Measurements from ENCODE around the gene IKZF2.

DNA sequence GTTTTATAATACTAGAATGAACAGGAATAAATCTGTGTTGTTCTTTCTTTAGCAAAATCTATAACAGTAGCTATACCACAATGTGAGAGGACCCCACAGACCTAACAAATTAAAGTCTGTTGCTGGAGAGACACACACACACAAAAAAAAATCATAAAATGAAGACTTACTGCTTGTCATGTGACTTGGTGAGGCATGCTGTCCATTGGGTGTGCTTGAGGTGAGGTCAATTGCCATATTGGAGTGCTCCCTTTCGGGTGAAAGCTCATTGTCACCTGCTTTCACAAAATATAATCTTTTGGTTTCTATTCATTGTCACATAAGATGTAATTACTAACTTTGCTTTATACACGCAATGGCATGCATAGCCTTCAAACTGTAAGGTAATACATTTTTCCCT, 3.9 kb downstream of the IKZF2 start:
- TF ChIP-seq, protein P1, sequence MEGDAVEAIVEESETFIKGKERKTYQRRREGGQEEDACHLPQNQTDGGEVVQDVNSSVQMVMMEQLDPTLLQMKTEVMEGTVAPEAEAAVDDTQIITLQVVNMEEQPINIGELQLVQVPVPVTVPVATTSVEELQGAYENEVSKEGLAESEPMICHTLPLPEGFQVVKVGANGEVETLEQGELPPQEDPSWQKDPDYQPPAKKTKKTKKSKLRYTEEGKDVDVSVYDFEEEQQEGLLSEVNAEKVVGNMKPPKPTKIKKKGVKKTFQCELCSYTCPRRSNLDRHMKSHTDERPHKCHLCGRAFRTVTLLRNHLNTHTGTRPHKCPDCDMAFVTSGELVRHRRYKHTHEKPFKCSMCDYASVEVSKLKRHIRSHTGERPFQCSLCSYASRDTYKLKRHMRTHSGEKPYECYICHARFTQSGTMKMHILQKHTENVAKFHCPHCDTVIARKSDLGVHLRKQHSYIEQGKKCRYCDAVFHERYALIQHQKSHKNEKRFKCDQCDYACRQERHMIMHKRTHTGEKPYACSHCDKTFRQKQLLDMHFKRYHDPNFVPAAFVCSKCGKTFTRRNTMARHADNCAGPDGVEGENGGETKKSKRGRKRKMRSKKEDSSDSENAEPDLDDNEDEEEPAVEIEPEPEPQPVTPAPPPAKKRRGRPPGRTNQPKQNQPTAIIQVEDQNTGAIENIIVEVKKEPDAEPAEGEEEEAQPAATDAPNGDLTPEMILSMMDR (IDR thresholded peaks at IDR 0.05): no peak
- TF ChIP-seq EZH2 (IDR thresholded peaks at IDR 0.05): no peak
- TF ChIP-seq EZH2phosphoT487 (IDR thresholded peaks at IDR 0.05): no peak

Measured in neural progenitor cell (in vitro differentiated cells).